HG02623 (cell line): ENCODE data around the gene TSPEAR.

Experiments used
- ATAC-seq: cut with Tn5 transposase; IDR thresholded peaks from one replicate; pipeline ENCODE4 v1.9.1; 2021; ENCODE audit warnings: moderate library complexity; ENCODE audit not compliant: unreplicated experiment

Gene TSPEAR

GRCh38 chr21:44521928-44522752 lies 189.2 kb downstream of the TSPEAR start:
- no peak for ATAC-seq

- ATAC-seq: no peak
Observed at GRCh38 chr21:44521301-44521927, 190.0 kb downstream of the TSPEAR start.

GRCh38 chr21:44520326-44521300 lies 190.8 kb downstream of the TSPEAR start:
- no peak for ATAC-seq

- no peak for ATAC-seq
Observed at GRCh38 chr21:44519346-44520325, 191.7 kb downstream of the TSPEAR start.

- ATAC-seq: no peak
Observed at GRCh38 chr21:44518686-44519085, 192.7 kb downstream of the TSPEAR start.

GRCh38 chr21:44517175-44517899 lies 194.0 kb downstream of the TSPEAR start:
- no peak for ATAC-seq

GRCh38 chr21:44516828-44517174 lies 194.6 kb downstream of the TSPEAR start:
- ATAC-seq: no peak

- no peak for ATAC-seq
Observed at GRCh38 chr21:44516342-44516741, 195.0 kb downstream of the TSPEAR start.

GRCh38 chr21:44515359-44516165 lies 195.8 kb downstream of the TSPEAR start:
- ATAC-seq: no peak

- no peak for ATAC-seq
Observed at GRCh38 chr21:44514746-44515358, 196.5 kb downstream of the TSPEAR start.

GRCh38 chr21:44514218-44514520 lies 197.2 kb downstream of the TSPEAR start:
- no peak for ATAC-seq

- no peak for ATAC-seq
Observed at GRCh38 chr21:44513389-44514217, 197.8 kb downstream of the TSPEAR start.

GRCh38 chr21:44512496-44513388 lies 198.6 kb downstream of the TSPEAR start:
- no peak for ATAC-seq

- ATAC-seq: no peak
Observed at GRCh38 chr21:44511938-44512275, 199.5 kb downstream of the TSPEAR start.

- no peak for ATAC-seq
Observed at GRCh38 chr21:44511219-44511937, 200.0 kb downstream of the TSPEAR start.
